ENCODE data around the gene UBR2. TPM values are rescaled to one million over a fixed set of nuclear protein-coding genes. Genes with fewer than 3 reads are reported as not detected.

Gene UBR2
- 20.9 to 25.7 TPM (median 20.9 TPM) in 3 replicates for total RNA-seq
- long read RNA-seq, full-length matches to known transcripts = 1 of 14 reads
- long read RNA-seq, partial matches to known transcripts = 7 of 14 reads
- long read RNA-seq, other reads (novel, unspliced or antisense) = 6 of 14 reads

- Mint-ChIP-seq H3K36me3 (ENCODE audit: low read depth) (no peaks in the 10 kb centered on the region), H3K9me3 (ENCODE audit: low read depth) (no peaks in the 10 kb centered on the region), H3K4me3 (ENCODE audit: unreplicated experiment) (peak within 1 kb of the TSS; percentile 96), H3K27ac (ENCODE audit: unreplicated experiment) (peak within 1 kb of the TSS; percentile 97), H3K4me1 (ENCODE audit: low read depth) (peaks cover 29% of the 10 kb centered on the region), H3K27me3 (ENCODE audit: low read depth) (no peaks in the 10 kb centered on the region)
- DNase-seq (ENCODE audit: low spot score) = peak; percentile 96
- TF ChIP-seq CTCF (IDR thresholded peaks at IDR 0.05) = peak; percentile 74
Measured at GRCh38 chr6:42563697-42564505, at the start of gene UBR2. Gene UBR2, plus strand, starts transcription at chr6:42564029. Its CDS starts 291 bp downstream, at chr6:42564320.

- DNase-seq (ENCODE audit: low spot score) = no peak
- Mint-ChIP-seq H3K27me3 (ENCODE audit: low read depth) (no peaks in the 10 kb centered on the region), H3K4me1 (ENCODE audit: low read depth) (no peaks in the 10 kb centered on the region)
Measured at GRCh38 chr6:42514745-42515144, 49.1 kb upstream of the UBR2 start.

GRCh38 chr6:42519779-42520178 lies 44.0 kb upstream of the UBR2 start:
- DNase-seq (ENCODE audit: low spot score) = no peak
- H3K4me3 Mint-ChIP-seq (ENCODE audit: unreplicated experiment) = no peak overlapping the region
- peaks cover 21% of the 10 kb centered on the region for H3K4me1 Mint-ChIP-seq (ENCODE audit: low read depth)
- TF ChIP-seq CTCF (IDR thresholded peaks at IDR 0.05) = no peak
- H3K27me3 Mint-ChIP-seq (ENCODE audit: low read depth) = no peaks in the 10 kb centered on the region
- H3K27ac Mint-ChIP-seq (ENCODE audit: unreplicated experiment) = no peak overlapping the region
- H3K9me3 Mint-ChIP-seq (ENCODE audit: low read depth) = peaks cover 5% of the 10 kb centered on the region
- H3K36me3 Mint-ChIP-seq (ENCODE audit: low read depth) = no peaks in the 10 kb centered on the region

More at GRCh38 chr6:42514745-42515144, 49.1 kb upstream of the UBR2 start:
- TF ChIP-seq CTCF (IDR thresholded peaks at IDR 0.05) = no peak
- Mint-ChIP-seq H3K4me3 (ENCODE audit: unreplicated experiment) (no peak overlapping the region), H3K27ac (ENCODE audit: unreplicated experiment) (no peak overlapping the region), H3K9me3 (ENCODE audit: low read depth) (peaks cover under 1% of the 10 kb centered on the region), H3K36me3 (ENCODE audit: low read depth) (no peaks in the 10 kb centered on the region)

GRCh38 chr6:42520786-42521607 lies 42.8 kb upstream of the UBR2 start:
- H3K4me3 Mint-ChIP-seq (ENCODE audit: unreplicated experiment) = no peak overlapping the region
- no peak for TF ChIP-seq CTCF (IDR thresholded peaks at IDR 0.05)
- peaks cover 21% of the 10 kb centered on the region for H3K4me1 Mint-ChIP-seq (ENCODE audit: low read depth)
- no peak for DNase-seq (ENCODE audit: low spot score)
- no peaks in the 10 kb centered on the region for H3K27me3 Mint-ChIP-seq (ENCODE audit: low read depth)
- H3K36me3 Mint-ChIP-seq (ENCODE audit: low read depth) = no peaks in the 10 kb centered on the region
- H3K27ac Mint-ChIP-seq (ENCODE audit: unreplicated experiment) = no peak overlapping the region
- peaks cover 5% of the 10 kb centered on the region for H3K9me3 Mint-ChIP-seq (ENCODE audit: low read depth)

- TF ChIP-seq CTCF (IDR thresholded peaks at IDR 0.05) = no peak
- DNase-seq (ENCODE audit: low spot score) = no peak
- Mint-ChIP-seq H3K4me1 (ENCODE audit: low read depth) (peaks cover 21% of the 10 kb centered on the region), H3K27ac (ENCODE audit: unreplicated experiment) (no peak overlapping the region), H3K36me3 (ENCODE audit: low read depth) (no peaks in the 10 kb centered on the region), H3K9me3 (ENCODE audit: low read depth) (peaks cover 5% of the 10 kb centered on the region), H3K4me3 (ENCODE audit: unreplicated experiment) (no peak overlapping the region), H3K27me3 (ENCODE audit: low read depth) (no peaks in the 10 kb centered on the region)
Measured at GRCh38 chr6:42522036-42522435, 41.8 kb upstream of the UBR2 start.

Measured in chondrocyte (in vitro differentiated cells).